ENCODE results near the gene DOCK3. TPM values are rescaled to one million over a fixed set of nuclear protein-coding genes. Genes with fewer than 3 reads are reported as not detected.

Gene DOCK3
- total RNA-seq, 4 donors from 2014 or later: 2.1 to 8.6 (median 2.9) TPM

DNA sequence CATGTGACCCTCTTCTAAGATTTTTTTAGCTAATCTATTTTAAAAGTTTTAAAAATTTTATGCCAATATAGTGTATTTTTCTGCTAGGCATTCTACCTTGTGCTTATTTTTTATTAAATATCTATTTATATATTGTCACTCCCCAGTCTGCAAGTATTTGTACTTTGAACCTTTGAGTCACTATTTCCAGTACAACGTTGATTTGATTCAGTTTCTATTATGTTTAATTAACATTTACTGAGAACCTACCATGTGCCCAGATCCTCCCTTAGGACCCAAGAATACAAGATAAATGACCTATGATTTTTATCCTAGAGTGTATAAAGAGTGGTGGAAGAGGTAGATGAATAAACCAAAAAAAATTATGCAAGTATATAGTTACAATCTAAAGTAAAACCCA is 311.2 kb downstream of the DOCK3 start:
- H3K9me3 ChIP-seq: peaks cover 6% of the 10 kb centered on the region
- 84% methylated on average over 1 of the region's 1 CpG for WGBS
- H3K4me3 ChIP-seq: no peak overlapping the region
- DNase-seq (ENCODE audit: low spot score in 2 of 2): no peak
- H3K27ac ChIP-seq: no peak overlapping the region
- no peaks in the 10 kb centered on the region for H3K4me1 ChIP-seq
- no peak for TF ChIP-seq EP300 (IDR thresholded peaks at IDR 0.05)
- TF ChIP-seq, protein P1, sequence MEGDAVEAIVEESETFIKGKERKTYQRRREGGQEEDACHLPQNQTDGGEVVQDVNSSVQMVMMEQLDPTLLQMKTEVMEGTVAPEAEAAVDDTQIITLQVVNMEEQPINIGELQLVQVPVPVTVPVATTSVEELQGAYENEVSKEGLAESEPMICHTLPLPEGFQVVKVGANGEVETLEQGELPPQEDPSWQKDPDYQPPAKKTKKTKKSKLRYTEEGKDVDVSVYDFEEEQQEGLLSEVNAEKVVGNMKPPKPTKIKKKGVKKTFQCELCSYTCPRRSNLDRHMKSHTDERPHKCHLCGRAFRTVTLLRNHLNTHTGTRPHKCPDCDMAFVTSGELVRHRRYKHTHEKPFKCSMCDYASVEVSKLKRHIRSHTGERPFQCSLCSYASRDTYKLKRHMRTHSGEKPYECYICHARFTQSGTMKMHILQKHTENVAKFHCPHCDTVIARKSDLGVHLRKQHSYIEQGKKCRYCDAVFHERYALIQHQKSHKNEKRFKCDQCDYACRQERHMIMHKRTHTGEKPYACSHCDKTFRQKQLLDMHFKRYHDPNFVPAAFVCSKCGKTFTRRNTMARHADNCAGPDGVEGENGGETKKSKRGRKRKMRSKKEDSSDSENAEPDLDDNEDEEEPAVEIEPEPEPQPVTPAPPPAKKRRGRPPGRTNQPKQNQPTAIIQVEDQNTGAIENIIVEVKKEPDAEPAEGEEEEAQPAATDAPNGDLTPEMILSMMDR (IDR thresholded peaks at IDR 0.05): no peak
- no peak for TF ChIP-seq POLR2AphosphoS5 (IDR thresholded peaks at IDR 0.05)
- TF ChIP-seq POLR2A (IDR thresholded peaks at IDR 0.05): no peak
- H3K36me3 ChIP-seq: no peaks in the 10 kb centered on the region
- H3K27me3 ChIP-seq: no peaks in the 10 kb centered on the region

DNA sequence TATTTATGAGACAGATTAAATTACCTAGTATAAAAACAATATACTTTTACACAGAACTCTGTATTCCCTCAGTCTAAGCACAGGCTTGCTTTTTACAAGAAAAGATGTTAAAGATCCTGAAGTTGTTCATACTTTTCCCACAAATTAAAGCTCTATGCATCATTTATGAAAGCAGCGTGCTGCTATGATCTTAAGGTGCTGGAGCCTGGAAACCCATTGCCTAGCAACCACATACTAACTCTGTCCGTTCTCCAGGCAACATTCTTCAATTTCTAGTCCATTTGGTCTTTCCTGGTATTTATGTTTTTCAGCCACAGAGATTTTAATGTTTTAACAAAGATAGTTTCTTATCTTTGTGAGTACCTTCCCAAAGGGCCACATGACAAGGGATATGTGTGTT is 312.0 kb downstream of the DOCK3 start:
- DNase-seq (ENCODE audit: low spot score in 2 of 2): no peak
- TF ChIP-seq POLR2A (IDR thresholded peaks at IDR 0.05) (no peak), POLR2AphosphoS5 (IDR thresholded peaks at IDR 0.05) (no peak), EP300 (IDR thresholded peaks at IDR 0.05) (no peak)
- TF ChIP-seq, protein P1 (IDR thresholded peaks at IDR 0.05): no peak

DNA sequence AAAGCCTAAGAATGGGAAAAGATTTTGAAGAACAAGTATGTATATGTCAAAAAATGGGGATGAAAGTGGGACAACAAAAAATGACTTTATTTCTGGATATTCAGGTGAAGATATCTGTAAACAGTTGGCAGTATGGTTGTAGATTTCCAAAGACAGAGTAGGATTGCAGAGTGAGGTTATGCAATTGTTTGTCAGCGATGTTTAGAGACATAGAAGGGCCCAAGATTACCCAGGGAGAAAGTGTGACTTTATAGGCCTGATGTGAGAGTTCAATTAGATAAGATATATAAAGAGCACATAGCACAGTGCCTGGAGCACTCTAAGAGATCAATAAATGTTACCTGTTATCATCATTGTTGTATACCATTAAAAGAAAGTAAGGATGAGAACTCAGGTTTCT is 319.8 kb downstream of the DOCK3 start:
- DNase-seq (ENCODE audit: low spot score in 2 of 2): no peak
- no peak overlapping the region for H3K27ac ChIP-seq
- no peaks in the 10 kb centered on the region for H3K36me3 ChIP-seq
- TF ChIP-seq EP300 (IDR thresholded peaks at IDR 0.05) (no peak), POLR2A (IDR thresholded peaks at IDR 0.05) (no peak), POLR2AphosphoS5 (IDR thresholded peaks at IDR 0.05) (no peak)
- TF ChIP-seq, protein P1 (IDR thresholded peaks at IDR 0.05): no peak
- no peak overlapping the region for H3K4me3 ChIP-seq
- WGBS: 94% methylated on average over 1 of the region's 1 CpG
- no peaks in the 10 kb centered on the region for H3K27me3 ChIP-seq
- H3K9me3 ChIP-seq: peaks cover 7% of the 10 kb centered on the region
- H3K4me1 ChIP-seq: no peaks in the 10 kb centered on the region

More for the DNA sequence above, 312.0 kb downstream of the DOCK3 start:
- Histone ChIP-seq H3K4me3 (no peak overlapping the region), H3K27ac (no peak overlapping the region), H3K36me3 (no peaks in the 10 kb centered on the region), H3K9me3 (peaks cover 7% of the 10 kb centered on the region), H3K4me1 (no peaks in the 10 kb centered on the region), H3K27me3 (no peaks in the 10 kb centered on the region)
- WGBS: 63% methylated on average over 2 of the region's 2 CpGs

DNA sequence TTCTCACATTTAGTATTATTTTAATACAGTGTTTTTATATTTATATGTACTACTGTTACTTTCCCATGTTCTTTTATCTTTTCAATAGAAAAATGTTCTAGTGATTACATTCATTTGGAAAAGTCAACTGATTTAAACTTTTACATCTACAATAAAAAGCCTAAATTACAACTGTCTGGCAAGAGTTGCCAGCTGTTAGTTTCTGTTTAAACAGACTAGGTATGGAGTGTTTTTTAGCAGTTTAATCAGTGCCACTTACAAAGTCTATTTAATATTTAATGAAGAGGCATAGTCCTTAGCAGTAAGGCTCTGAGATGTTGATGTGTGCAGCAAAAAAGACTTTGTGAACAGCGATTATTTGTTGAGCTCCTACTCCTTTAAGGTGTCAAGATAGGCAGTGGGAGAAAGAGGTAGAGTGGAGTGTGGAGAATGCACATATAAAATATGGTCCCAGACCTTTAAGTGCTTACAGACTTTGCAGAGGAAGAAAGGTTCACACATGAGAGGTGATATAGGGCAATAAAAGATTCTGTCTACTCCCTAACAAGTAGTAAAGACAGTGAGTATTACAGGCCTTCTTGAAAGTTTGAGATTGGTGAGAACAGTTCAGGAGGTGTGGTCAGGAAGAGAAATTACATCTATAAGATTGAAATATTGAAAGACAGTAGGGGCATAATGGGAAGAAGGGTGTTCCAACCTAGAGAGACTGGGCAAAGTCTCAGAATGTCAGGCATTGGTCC is 320.5 kb downstream of the DOCK3 start:
- 91% methylated on average over 1 of the region's 1 CpG for WGBS
- H3K27me3 ChIP-seq: no peaks in the 10 kb centered on the region
- H3K9me3 ChIP-seq: peaks cover 7% of the 10 kb centered on the region

DNA sequence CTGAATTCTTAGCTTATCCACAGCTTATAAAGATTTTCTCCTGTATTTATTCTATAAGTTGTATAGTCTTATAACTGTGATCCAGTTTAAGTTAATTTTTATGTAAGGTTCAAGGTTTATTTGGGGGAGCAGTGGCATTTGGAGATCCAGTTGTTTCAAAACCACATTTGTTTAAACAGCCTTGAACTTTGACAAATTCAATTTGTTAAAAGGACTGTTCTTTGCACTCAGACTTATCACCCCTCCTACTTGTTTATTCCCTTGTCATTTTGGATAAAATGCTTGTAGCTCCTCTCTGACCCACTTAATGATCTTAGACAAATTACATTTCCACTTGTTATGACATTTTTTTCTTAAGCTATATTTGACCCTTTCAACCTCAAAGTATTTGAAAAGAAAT is 327.8 kb downstream of the DOCK3 start:
- Histone ChIP-seq H3K36me3 (no peaks in the 10 kb centered on the region), H3K27ac (no peak overlapping the region), H3K9me3 (no peaks in the 10 kb centered on the region), H3K4me1 (no peaks in the 10 kb centered on the region), H3K27me3 (no peaks in the 10 kb centered on the region), H3K4me3 (no peak overlapping the region)
- DNase-seq (ENCODE audit: low spot score in 2 of 2): no peak
- TF ChIP-seq, protein P1 (IDR thresholded peaks at IDR 0.05): no peak
- no peak for TF ChIP-seq POLR2A (IDR thresholded peaks at IDR 0.05)

More for the DNA sequence above, 320.5 kb downstream of the DOCK3 start:
- Histone ChIP-seq H3K4me1 (no peaks in the 10 kb centered on the region), H3K36me3 (no peaks in the 10 kb centered on the region), H3K27ac (no peak overlapping the region), H3K4me3 (no peak overlapping the region)
- TF ChIP-seq POLR2A (IDR thresholded peaks at IDR 0.05) (no peak), POLR2AphosphoS5 (IDR thresholded peaks at IDR 0.05) (no peak), EP300 (IDR thresholded peaks at IDR 0.05) (no peak)
- TF ChIP-seq, protein P1 (IDR thresholded peaks at IDR 0.05): no peak
- DNase-seq (ENCODE audit: low spot score in 2 of 2): no peak
